ENCODE measurements around the gene KNDC1.

Gene KNDC1

DNA sequence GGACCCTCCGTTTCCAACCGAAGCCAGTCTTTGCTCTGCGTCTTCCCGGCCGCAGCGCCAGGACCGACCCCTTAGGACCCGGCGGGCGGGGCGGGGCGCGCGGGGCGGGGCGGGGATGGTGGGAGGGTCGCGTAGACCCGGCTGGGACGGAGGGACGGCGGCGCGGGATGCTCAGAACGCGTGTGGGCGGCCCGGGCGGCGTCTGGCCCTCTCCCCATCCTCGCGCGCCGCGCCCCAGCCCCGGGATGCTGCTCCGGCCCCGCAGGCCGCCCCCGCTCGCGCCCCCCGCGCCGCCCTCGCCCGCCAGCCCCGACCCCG is 70.0 kb downstream of the KNDC1 start, which contains the start of gene UTF1:
TSS of gene UTF1 (plus strand) at position 174 of the 318 bp plus-strand sequence. CDS start at position 246, 72 bp downstream.
- no peak for TF ChIP-seq EZH2phosphoT487 (IDR thresholded peaks at IDR 0.05; ENCODE audit: low read length)
- TF ChIP-seq, protein P1, sequence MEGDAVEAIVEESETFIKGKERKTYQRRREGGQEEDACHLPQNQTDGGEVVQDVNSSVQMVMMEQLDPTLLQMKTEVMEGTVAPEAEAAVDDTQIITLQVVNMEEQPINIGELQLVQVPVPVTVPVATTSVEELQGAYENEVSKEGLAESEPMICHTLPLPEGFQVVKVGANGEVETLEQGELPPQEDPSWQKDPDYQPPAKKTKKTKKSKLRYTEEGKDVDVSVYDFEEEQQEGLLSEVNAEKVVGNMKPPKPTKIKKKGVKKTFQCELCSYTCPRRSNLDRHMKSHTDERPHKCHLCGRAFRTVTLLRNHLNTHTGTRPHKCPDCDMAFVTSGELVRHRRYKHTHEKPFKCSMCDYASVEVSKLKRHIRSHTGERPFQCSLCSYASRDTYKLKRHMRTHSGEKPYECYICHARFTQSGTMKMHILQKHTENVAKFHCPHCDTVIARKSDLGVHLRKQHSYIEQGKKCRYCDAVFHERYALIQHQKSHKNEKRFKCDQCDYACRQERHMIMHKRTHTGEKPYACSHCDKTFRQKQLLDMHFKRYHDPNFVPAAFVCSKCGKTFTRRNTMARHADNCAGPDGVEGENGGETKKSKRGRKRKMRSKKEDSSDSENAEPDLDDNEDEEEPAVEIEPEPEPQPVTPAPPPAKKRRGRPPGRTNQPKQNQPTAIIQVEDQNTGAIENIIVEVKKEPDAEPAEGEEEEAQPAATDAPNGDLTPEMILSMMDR (IDR thresholded peaks at IDR 0.05; ENCODE audit: low read length), result no peak
- TF ChIP-seq EZH2 (optimal IDR thresholded peaks at IDR 0.05; ENCODE audit: low read depth, low read length), result no peak
- no peak within 1 kb of the TSS for H3K9ac ChIP-seq (ENCODE audit: low read length)

DNA sequence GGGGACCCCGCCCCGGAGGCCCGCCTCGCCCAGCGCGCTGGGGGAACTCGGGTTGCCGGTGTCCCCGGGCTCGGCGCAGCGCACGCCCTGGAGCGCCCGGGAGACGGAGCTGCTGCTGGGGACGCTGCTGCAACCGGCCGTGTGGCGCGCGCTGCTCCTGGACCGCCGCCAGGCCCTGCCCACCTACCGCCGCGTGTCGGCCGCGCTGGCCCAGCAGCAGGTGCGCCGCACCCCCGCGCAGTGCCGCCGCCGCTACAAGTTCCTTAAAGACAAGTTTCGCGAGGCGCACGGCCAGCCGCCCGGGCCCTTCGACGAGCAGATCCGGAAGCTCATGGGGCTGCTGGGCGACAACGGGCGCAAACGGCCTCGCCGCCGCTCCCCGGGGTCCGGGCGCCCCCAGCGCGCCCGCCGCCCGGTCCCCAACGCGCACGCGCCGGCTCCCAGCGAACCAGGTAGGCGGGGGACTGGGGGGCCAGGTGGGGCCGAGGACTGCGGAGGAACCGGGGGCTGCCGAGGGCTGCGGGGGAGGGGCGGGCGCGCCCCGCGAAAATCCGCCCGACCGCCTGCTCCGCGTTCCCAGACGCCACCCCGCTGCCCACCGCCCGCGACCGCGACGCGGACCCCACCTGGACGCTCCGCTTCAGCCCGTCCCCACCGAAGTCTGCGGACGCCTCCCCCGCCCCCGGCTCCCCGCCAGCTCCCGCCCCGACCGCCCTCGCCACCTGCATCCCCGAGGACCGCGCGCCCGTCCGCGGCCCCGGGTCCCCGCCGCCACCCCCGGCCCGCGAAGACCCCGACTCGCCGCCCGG is 70.6 kb downstream of the KNDC1 start:
- no peaks in the 10 kb centered on the region for H3K36me3 ChIP-seq (replicated peaks; ENCODE audit: insufficient read depth, low read length)
- H3F3A ChIP-seq (ENCODE audit: insufficient read depth, low read length), result no peaks in the 10 kb centered on the region
- H3K27me3 ChIP-seq (replicated peaks; ENCODE audit: insufficient read depth, low read length), result peaks cover 68% of the 10 kb centered on the region
- no peaks in the 10 kb centered on the region for H3K9me2 ChIP-seq (replicated peaks; ENCODE audit: insufficient read depth, low read length)
- H3K9ac ChIP-seq (ENCODE audit: low read length), result no peak overlapping the region
- H3K9me3 ChIP-seq (replicated peaks; ENCODE audit: insufficient read depth, low read length), result no peaks in the 10 kb centered on the region
- TF ChIP-seq EZH2phosphoT487 (IDR thresholded peaks at IDR 0.05; ENCODE audit: low read length) (no peak), EZH2 (optimal IDR thresholded peaks at IDR 0.05; ENCODE audit: low read depth, low read length) (no peak)
- TF ChIP-seq, protein P1 (IDR thresholded peaks at IDR 0.05; ENCODE audit: low read length), result no peak
- no peaks in the 10 kb centered on the region for H3K79me2 ChIP-seq (ENCODE audit: low read length)
- no peak overlapping the region for H3K4me2 ChIP-seq (ENCODE audit: low read depth, low read length)
- H3K4me3 ChIP-seq (ENCODE audit: low read length), result no peak overlapping the region
- H3K27ac ChIP-seq (ENCODE audit: low read length), result no peak overlapping the region
- H3K4me1 ChIP-seq (ENCODE audit: low read length), result no peaks in the 10 kb centered on the region
- no peaks in the 10 kb centered on the region for H4K20me1 ChIP-seq (ENCODE audit: insufficient read depth, low read length)
- no peak for DNase-seq
- no peak overlapping the region for H2AFZ ChIP-seq (ENCODE audit: low read length)

More for the DNA sequence above, 70.0 kb downstream of the KNDC1 start, which contains the start of gene UTF1:
- DNase-seq, result no peak
- Histone ChIP-seq H3K4me2 (ENCODE audit: low read depth, low read length) (no peak within 1 kb of the TSS), H3F3A (ENCODE audit: insufficient read depth, low read length) (no peaks in the 10 kb centered on the region), H2AFZ (ENCODE audit: low read length) (no peak within 1 kb of the TSS), H4K20me1 (ENCODE audit: insufficient read depth, low read length) (no peaks in the 10 kb centered on the region), H3K27ac (ENCODE audit: low read length) (no peak within 1 kb of the TSS), H3K36me3 (replicated peaks; ENCODE audit: insufficient read depth, low read length) (no peaks in the 10 kb centered on the region), H3K4me1 (ENCODE audit: low read length) (no peaks in the 10 kb centered on the region), H3K9me3 (replicated peaks; ENCODE audit: insufficient read depth, low read length) (no peaks in the 10 kb centered on the region), H3K4me3 (ENCODE audit: low read length) (no peak within 1 kb of the TSS), H3K27me3 (replicated peaks; ENCODE audit: insufficient read depth, low read length) (peaks cover 68% of the 10 kb centered on the region), H3K79me2 (ENCODE audit: low read length) (no peaks in the 10 kb centered on the region), H3K9me2 (replicated peaks; ENCODE audit: insufficient read depth, low read length) (no peaks in the 10 kb centered on the region)

DNA sequence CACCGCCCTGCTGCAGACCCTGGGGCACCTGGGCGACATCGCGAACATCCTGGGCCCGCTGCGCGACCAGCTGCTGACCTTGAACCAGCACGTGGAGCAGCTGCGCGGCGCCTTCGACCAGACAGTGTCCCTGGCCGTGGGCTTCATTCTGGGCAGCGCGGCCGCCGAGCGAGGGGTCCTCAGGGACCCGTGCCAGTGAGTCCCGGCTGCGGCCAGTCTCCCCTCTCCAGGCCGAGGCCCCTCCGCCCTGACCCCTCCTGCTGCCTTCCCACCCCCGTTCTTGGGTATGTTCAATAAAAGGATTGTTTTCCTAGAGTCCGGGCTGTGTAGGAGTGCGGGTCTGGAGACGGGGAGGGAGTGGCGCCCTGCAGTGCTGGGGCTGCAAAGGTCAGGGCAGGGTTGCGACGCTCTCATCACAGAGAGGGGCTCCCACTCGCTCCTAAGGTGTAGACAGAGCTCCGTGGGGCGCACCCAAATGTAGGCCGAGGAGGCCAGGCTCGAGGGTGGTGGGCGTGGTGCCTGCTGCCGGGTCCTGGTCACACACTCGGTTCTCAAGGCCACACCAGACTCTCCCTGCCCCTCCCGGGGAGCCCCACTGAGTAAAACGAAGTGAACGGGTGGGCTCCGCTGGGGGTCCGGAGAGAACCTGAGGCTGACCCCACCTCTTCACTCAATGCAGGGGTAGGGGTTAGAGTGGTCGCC is 71.4 kb downstream of the KNDC1 start:
- Histone ChIP-seq H4K20me1 (ENCODE audit: insufficient read depth, low read length) (no peaks in the 10 kb centered on the region), H3K27me3 (replicated peaks; ENCODE audit: insufficient read depth, low read length) (peaks cover 68% of the 10 kb centered on the region), H3K9me2 (replicated peaks; ENCODE audit: insufficient read depth, low read length) (no peaks in the 10 kb centered on the region), H3K79me2 (ENCODE audit: low read length) (no peaks in the 10 kb centered on the region), H3K27ac (ENCODE audit: low read length) (no peak overlapping the region), H3K9me3 (replicated peaks; ENCODE audit: insufficient read depth, low read length) (no peaks in the 10 kb centered on the region), H3F3A (ENCODE audit: insufficient read depth, low read length) (no peaks in the 10 kb centered on the region), H2AFZ (ENCODE audit: low read length) (no peak overlapping the region), H3K4me2 (ENCODE audit: low read depth, low read length) (no peak overlapping the region), H3K9ac (ENCODE audit: low read length) (no peak overlapping the region), H3K4me3 (ENCODE audit: low read length) (no peak overlapping the region), H3K36me3 (replicated peaks; ENCODE audit: insufficient read depth, low read length) (no peaks in the 10 kb centered on the region), H3K4me1 (ENCODE audit: low read length) (no peaks in the 10 kb centered on the region)
- DNase-seq, result no peak
- TF ChIP-seq EZH2 (optimal IDR thresholded peaks at IDR 0.05; ENCODE audit: low read depth, low read length) (no peak), EZH2phosphoT487 (IDR thresholded peaks at IDR 0.05; ENCODE audit: low read length) (no peak)
- TF ChIP-seq, protein P1 (IDR thresholded peaks at IDR 0.05; ENCODE audit: low read length), result no peak

Data from MM.1S (cell line).